ENCODE measurements around the gene PON1.

GRCh38 chr7:95342642-95343307, 18.4 kb upstream of the PON1 start:
- no peak for TF ChIP-seq POLR2A (IDR thresholded peaks at IDR 0.05)
- no peak for TF ChIP-seq CTCF (IDR thresholded peaks at IDR 0.05)

Measured in lower leg skin (tissue), 3 donors.